Omental fat pad (tissue), 4 donors: ENCODE results near the gene EIF4G2. TPM values are rescaled to one million over a fixed set of nuclear protein-coding genes. Genes with fewer than 3 reads are reported as not detected.

Experiments
- ATAC-seq: fragments of 150-250 bp; one replicate; pipeline ENCODE4 v1.9.1; 2016; ENCODE audit warnings: mild to moderate bottlenecking, moderate library complexity; ENCODE audit not compliant: low FRiP score
- DNase-seq: peaks from one replicate; pipeline ENCODE4 v3.0.0-alpha.2; 2019; ENCODE audit warnings: low spot score
- total RNA-seq, 4 donors: library from RNA; depleted of rRNA; stranded (reverse); fragments of >200 nt; gene quantifications; one replicate each; pipeline ENCODE4 v1.1.0, GENCODE V29; 2016
- TF ChIP-seq, protein P1 (sequence below), 3 donors: fragments of 450-650 bp; IDR thresholded peaks; one replicate each; pipeline ENCODE4 v1.5.1; 2016 to 2017; ENCODE audit warnings: antibody characterized with exemption in 3 of 3, mild to moderate bottlenecking in 3 of 3, moderate library complexity in 2 of 3

The EIF4G2 gene
- total RNA-seq = 100 to 1,000 TPM; 456 to 714 (median 516) TPM

DNA sequence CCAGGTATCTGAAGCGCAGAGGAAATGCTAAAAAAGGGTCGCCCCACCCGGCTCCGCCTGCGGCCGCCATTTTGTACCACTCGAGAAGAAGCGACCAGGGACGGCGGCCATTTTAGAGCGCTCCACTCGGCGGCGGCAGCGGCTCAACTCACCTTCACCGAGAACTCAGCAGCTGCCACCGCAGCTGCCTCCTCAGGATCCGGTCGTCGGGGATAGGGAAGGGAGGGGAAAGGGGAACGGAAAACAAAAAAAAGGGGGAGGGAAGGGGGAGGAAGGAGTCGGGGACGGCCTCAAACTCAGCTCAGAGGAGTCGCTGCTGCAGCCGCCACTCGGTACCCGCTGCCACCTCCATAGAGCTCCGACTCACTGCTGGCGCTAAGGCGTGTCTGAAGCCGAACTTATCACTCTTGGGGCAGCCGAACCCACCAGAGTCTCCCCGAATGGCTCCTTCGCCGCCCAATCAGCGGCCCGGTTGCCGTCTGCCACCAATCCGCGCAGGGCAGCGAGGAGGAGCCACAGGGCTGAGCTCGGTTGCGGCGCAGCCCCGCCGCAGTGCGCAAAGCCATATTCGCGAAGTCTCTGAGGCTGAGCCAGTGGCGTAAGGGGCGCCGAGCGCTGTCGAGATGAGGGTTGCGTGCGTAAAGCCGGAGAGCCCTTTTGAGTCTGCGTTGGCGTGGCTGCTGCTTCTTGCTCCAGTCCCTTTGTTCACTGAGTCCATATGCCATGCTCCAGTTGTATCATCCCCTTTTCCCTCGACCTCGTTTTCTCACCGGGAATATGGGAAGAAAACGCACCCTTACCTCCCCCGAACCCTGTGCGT is at the start of gene EIF4G2:
EIF4G2 (minus strand) TSS at position 374 of the 820 bp plus-strand sequence.
- ATAC-seq (peak; percentile 97), DNase-seq (peak; percentile 92)
- TF ChIP-seq, protein P1, sequence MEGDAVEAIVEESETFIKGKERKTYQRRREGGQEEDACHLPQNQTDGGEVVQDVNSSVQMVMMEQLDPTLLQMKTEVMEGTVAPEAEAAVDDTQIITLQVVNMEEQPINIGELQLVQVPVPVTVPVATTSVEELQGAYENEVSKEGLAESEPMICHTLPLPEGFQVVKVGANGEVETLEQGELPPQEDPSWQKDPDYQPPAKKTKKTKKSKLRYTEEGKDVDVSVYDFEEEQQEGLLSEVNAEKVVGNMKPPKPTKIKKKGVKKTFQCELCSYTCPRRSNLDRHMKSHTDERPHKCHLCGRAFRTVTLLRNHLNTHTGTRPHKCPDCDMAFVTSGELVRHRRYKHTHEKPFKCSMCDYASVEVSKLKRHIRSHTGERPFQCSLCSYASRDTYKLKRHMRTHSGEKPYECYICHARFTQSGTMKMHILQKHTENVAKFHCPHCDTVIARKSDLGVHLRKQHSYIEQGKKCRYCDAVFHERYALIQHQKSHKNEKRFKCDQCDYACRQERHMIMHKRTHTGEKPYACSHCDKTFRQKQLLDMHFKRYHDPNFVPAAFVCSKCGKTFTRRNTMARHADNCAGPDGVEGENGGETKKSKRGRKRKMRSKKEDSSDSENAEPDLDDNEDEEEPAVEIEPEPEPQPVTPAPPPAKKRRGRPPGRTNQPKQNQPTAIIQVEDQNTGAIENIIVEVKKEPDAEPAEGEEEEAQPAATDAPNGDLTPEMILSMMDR (IDR thresholded peaks at IDR 0.05) = no peak

DNA sequence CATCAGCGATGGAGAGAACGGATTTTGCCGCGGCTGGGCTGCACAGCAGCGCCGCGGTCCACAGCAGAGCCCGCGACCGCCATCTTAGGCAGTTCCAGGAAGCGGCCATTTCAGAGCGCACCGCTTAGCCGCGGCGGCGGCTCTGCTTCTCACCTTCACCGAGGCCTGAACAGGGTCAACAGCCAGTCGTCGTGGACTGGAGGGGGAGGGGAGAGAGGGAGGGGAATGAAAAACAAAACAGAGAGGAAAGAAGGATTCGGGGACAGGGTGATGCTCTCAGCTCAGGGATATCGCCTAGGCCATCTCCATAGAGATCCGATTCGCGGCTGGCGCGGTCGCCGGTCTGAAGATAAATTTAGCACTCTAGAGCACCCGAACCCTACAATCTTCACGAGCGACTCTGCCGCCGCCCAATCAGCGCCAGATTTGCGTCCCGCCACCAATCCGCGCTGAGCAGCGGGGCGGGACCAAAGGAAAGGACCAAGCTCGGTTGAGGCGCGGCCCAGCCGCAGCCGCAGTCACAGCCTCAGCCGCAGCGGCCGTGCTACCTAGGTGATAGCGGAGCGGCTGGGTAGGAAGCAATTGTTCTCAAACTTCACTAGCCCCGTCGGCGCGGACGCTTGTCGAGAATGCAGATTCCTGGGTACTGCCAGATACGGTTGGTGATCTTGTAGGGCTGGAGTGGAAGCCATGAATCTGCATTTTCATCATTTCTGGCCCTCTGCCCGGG is 49.1 kb upstream of the EIF4G2 start, which contains the start of gene ZBED5:
ZBED5 (minus strand) TSS at position 345 of the 730 bp plus-strand sequence. CDS start 3,108 bp downstream, outside the sequence.
- DNase-seq (peak; percentile 91), ATAC-seq (peak; percentile 93)
- TF ChIP-seq, protein P1 (IDR thresholded peaks at IDR 0.05) = no peak

DNA sequence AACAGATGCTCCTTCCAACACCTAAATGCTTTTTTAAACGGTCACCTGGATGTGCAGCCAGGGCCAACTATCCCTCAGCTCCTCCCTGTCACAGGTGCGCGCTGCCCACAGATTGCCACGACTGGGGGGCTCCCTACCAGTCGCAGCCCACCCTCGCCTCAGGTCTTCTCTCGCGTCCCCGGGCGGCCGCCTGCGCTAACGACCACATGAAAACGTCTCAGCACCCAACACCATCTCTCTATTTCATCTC is 48.7 kb upstream of the EIF4G2 start:
- DNase-seq (no peak), ATAC-seq (peak; percentile 20)
- TF ChIP-seq, protein P1 (IDR thresholded peaks at IDR 0.05) = no peak

DNA sequence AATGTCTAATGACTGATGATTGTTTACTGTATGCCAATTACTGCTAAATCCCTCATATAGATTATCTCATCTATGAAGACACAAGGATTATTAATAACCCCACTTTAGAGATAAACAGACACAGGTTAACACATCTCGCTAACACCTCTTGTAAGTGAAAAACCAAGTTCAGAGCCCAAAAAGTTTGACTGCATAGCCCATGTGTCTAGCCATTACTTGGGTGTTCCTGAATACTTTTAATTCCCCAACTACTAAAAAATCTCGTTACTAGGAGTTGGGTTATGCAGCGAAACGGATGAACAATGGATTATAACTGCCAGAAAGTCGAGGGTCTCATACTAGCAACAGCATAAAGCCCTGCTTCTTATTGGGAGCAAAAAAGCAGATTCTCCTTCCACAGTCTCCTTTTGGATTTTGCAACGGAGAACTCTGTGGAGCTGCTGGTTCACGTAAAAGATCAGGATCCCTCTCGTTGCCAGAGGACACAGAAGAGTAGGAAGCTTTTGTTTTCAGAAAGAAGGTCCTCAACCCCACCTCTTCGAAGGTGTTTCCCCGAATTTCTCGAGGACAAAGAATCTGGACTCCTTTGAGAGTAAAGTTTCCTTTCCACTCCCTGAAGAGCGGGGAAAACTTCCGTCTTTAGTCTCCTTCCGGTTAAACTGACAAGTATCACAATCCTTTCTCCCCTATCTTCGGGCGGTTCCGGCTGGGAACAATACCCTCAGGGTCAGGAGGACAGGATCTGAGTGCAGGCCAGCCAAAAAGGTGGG is 48.1 kb upstream of the EIF4G2 start:
- TF ChIP-seq, protein P1 (IDR thresholded peaks at IDR 0.05) = no peak
- DNase-seq = no peak
- ATAC-seq = peak; percentile 2

DNA sequence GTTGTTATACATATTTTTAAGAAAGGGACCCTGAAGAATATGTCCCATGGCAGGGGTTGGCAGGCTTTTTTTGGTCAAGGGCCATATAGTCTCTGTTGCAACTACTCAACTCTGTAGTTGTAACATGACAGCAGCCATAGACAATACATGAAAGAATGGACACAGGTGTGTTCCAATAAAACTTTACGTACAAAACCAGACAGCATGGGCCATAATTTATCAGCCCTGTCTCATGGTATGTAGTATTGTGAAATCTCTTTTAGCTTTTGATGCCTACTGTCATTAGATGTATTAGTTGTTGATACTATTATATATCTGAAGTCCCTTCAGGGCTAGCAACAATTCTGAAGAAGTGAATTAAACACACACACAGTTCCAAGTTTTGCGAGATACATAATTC is 46.6 kb upstream of the EIF4G2 start:
- TF ChIP-seq, protein P1 (IDR thresholded peaks at IDR 0.05) = no peak
- ATAC-seq (no peak), DNase-seq (no peak)

DNA sequence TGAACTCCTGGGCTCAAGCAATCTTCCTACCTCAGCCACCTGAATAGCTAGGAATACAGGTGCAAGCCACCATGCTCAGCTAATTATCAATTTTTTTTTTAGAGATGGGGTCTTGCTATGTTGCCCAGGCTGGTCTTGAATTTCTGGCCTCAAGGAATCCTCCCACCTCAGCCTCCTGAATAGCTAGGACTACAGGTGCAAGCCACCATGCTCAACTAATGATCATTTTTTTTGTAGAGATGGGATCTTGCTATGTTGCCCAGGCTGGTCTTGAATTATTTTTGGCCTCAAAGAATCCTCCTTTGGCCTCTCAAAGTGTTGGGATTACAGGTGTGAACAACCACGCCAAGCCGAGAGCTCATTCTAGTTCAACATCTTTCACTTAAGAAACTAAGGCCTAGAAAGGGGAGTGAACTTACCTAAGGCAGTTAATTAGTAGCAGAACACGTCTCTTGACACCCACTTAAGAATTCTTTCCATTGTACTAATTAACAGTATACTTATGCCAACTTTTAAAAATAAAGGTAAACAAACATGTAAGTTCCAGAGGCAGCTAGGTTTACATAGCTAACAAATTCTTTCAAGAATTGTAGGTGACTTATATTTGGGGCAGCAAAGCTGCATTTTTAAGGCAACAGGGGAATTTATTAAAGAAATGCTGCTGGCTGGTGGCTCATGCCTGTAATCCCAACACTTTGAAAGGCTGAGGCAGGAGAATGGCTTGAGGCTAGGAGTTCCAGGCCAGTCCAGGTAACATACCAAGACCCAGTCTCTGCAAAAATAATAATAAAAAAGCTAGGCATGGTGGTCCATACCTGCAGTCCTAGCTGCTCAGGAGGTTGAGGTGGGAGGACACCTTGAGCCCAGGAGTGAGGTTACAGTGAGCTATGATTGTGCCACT is 39.5 kb upstream of the EIF4G2 start:
- TF ChIP-seq, protein P1 (IDR thresholded peaks at IDR 0.05) = no peak

More for the DNA sequence above, 39.5 kb upstream of the EIF4G2 start:
- DNase-seq (no peak), ATAC-seq (no peak)
